HG03175 (cell line): ENCODE results near the gene PPP1R18.

Experiments used
- ATAC-seq: cut with Tn5 transposase; IDR thresholded peaks from one replicate; pipeline ENCODE4 v1.9.1; 2021; ENCODE audit warnings: mild to moderate bottlenecking, moderate library complexity; ENCODE audit not compliant: unreplicated experiment

The PPP1R18 gene

GRCh38 chr6:30689022-30689865 lies 2.8 kb upstream of the PPP1R18 start:
- no peak for ATAC-seq

- ATAC-seq: no peak
These were observed 2.1 kb upstream of the PPP1R18 start for GRCh38 chr6:30688569-30688968.

GRCh38 chr6:30687659-30688431 lies 1.4 kb upstream of the PPP1R18 start:
- no peak for ATAC-seq

- peak; percentile 51 for ATAC-seq
These were observed 638 bp upstream of the PPP1R18 start for GRCh38 chr6:30686908-30687658.

GRCh38 chr6:30685157-30686008 lies 1.1 kb downstream of the PPP1R18 start:
- ATAC-seq: no peak

- ATAC-seq: no peak
These were observed 1.9 kb downstream of the PPP1R18 start for GRCh38 chr6:30684386-30685156.

GRCh38 chr6:30683980-30684338 lies 2.5 kb downstream of the PPP1R18 start:
- no peak for ATAC-seq

GRCh38 chr6:30683183-30683979 lies 3.1 kb downstream of the PPP1R18 start:
- ATAC-seq: no peak

- peak; percentile 44 for ATAC-seq
These were observed 4.0 kb downstream of the PPP1R18 start for GRCh38 chr6:30682143-30683117.

GRCh38 chr6:30681766-30682142 lies 4.7 kb downstream of the PPP1R18 start:
- no peak for ATAC-seq

- ATAC-seq: no peak
These were observed 6.5 kb downstream of the PPP1R18 start for GRCh38 chr6:30679765-30680535.

- ATAC-seq: no peak
These were observed 7.3 kb downstream of the PPP1R18 start for GRCh38 chr6:30678964-30679726.

- ATAC-seq: no peak
These were observed 9.7 kb downstream of the PPP1R18 start for GRCh38 chr6:30676660-30677285.

- ATAC-seq: peak; percentile 80
These were observed 13.8 kb downstream of the PPP1R18 start, which contains the start of gene DHX16 for GRCh38 chr6:30672445-30673253. Gene DHX16 (minus strand): TSS chr6:30673006. CDS start chr6:30672841, 165 bp downstream.
